GM12878 (cell line): ENCODE data around the gene SIGLEC10. TPM values are rescaled to one million over a fixed set of nuclear protein-coding genes. Genes with fewer than 3 reads are reported as not detected.

Source experiments
- ATAC-seq: fragments of 200-7000 bp; cut with Tn5 transposase; 3 replicates; pipeline ENCODE4 v1.9.1; 2020; ENCODE audit warnings: mild to moderate bottlenecking, moderate library complexity
- BruUV-seq: library from RNA; stranded (reverse); fragments of 400-500 nt; replicated peaks from 2 replicates; lab custom pipeline; 2021; lab: Mats Ljungman, UMichigan
- CTCF ChIA-PET: fragments of 300-600 bp; sonication (Branson Sonifier 250); formaldehyde crosslinking; extraction: SDS; loops from one replicate; lab custom pipeline; 2021; ENCODE audit warnings: inconsistent platforms; lab: Yijun Ruan, JAX
- POLR2A ChIA-PET: fragments of 350-600 bp; formaldehyde crosslinking; extraction: SDS; loops from one replicate; lab custom pipeline; 2021; ENCODE audit warnings: inconsistent platforms; lab: Charles Lee
- RAD21 ChIA-PET: fragments of 300-600 bp; sonication (Branson Sonifier 250); formaldehyde crosslinking; loops from one replicate; lab custom pipeline; 2023; ENCODE audit warnings: antibody characterized with exemption; ENCODE audit not compliant: unreplicated experiment; lab: Charles Lee
- SMC1A ChIA-PET: fragments of 300-600 bp; sonication (Branson Sonifier 250); formaldehyde crosslinking; loops from one replicate; lab custom pipeline; 2023; ENCODE audit not compliant: unreplicated experiment, uncharacterized antibody; lab: Charles Lee
- DNase-seq: peaks from one replicate; pipeline ENCODE4 v3.0.0-alpha.2; 2011; ENCODE audit warnings: low read depth, low spot score
- FAIRE-seq: peaks from 3 replicates; lab custom pipeline; 2011; peaks lifted over from hg19 to GRCh38; lab: Jason Lieb, UNC
- H2AFZ ChIP-seq: 2 replicates; pipeline ENCODE4 v1.6.0; 2011; ENCODE audit warnings: low read depth, low read length, control low read depth; ENCODE audit not compliant: control insufficient read depth
- H3K27ac ChIP-seq: 2 replicates; pipeline ENCODE4 v1.5.1; 2011; ENCODE audit warnings: control low read depth; ENCODE audit not compliant: control insufficient read depth, insufficient read depth
- H3K27me3 ChIP-seq, 2 experiments: replicated peaks in 1 of 2; 2 replicates each; pipeline versions ENCODE4 v1.6.0 to v1.6.1; 2011; ENCODE audit warnings: low read length in 1 of 2; ENCODE audit not compliant: control insufficient read depth in 2 of 2, insufficient read depth in 2 of 2
- H3K36me3 ChIP-seq, 2 experiments: 2 replicates each; pipeline ENCODE4 v1.5.1; 2011; ENCODE audit warnings: low read length in 1 of 2; ENCODE audit not compliant: control insufficient read depth in 2 of 2, insufficient read depth in 2 of 2
- H3K4me1 ChIP-seq: 2 replicates; pipeline ENCODE4 v1.6.1; 2011; ENCODE audit warnings: mild to moderate bottlenecking, low read length, moderate library complexity, mixed read lengths; ENCODE audit not compliant: control insufficient read depth, insufficient read depth
- H3K4me2 ChIP-seq: 2 replicates; pipeline ENCODE4 v1.6.0; 2011; ENCODE audit warnings: control low read depth; ENCODE audit not compliant: control insufficient read depth, insufficient read depth
- H3K4me3 ChIP-seq: fragments of 200-600 bp; sonication (generic); 2 replicates; pipeline ENCODE4 v1.5.1; 2016
- H3K79me2 ChIP-seq: 2 replicates; pipeline ENCODE4 v1.6.0; 2011; ENCODE audit warnings: low read length; ENCODE audit not compliant: control insufficient read depth, insufficient read depth
- H3K9ac ChIP-seq: 2 replicates; pipeline ENCODE4 v1.8.0; 2011; ENCODE audit warnings: low read length, control low read depth, mixed read lengths; ENCODE audit not compliant: control insufficient read depth, insufficient read depth
- H3K9me3 ChIP-seq: replicated peaks from 3 replicates; pipeline ENCODE4 v1.5.1; 2011; ENCODE audit warnings: mild to moderate bottlenecking, low read length; ENCODE audit not compliant: control insufficient read depth, insufficient read depth
- H4K20me1 ChIP-seq: 2 replicates; pipeline ENCODE4 v1.6.0; 2011; ENCODE audit not compliant: control insufficient read depth, insufficient read depth
- EP300 ChIP-seq, 2 experiments: fragments of 150-350 bp in 1 of 2; IDR thresholded peaks; 2 replicates each; pipeline ENCODE4 v1.6.1; 2011 to 2012; ENCODE audit warnings: low read depth in 2 of 2, low read length in 2 of 2, borderline replicate concordance in 1 of 2, improper control_type of control experiment in 1 of 2, inconsistent platforms in 1 of 2; ENCODE audit not compliant: control insufficient read depth in 1 of 2
- EZH2 ChIP-seq: IDR thresholded peaks from 2 replicates; pipeline ENCODE4 v1.6.1; 2012; ENCODE audit warnings: low read depth, mild to moderate bottlenecking, control low read depth, inconsistent platforms, low read length, borderline replicate concordance; ENCODE audit not compliant: control insufficient read depth
- FOXM1 ChIP-seq: IDR thresholded peaks from 2 replicates; pipeline ENCODE4 v1.6.1; 2012; ENCODE audit warnings: low read depth, mild to moderate bottlenecking, inconsistent platforms, low read length, moderate library complexity
- KAT2A ChIP-seq: conservative IDR thresholded peaks from 2 replicates; pipeline ENCODE4 v1.6.1; 2011; ENCODE audit warnings: low read depth, low read length; ENCODE audit not compliant: control insufficient read depth
- POLR2AphosphoS2 ChIP-seq: IDR thresholded peaks from 2 replicates; pipeline ENCODE4 v1.6.1; 2011; ENCODE audit warnings: low read depth, mild to moderate bottlenecking, low read length, improper control_type of control experiment, moderate library complexity
- WGBS: methylation state at CpG from one replicate; pipeline ENCODE4 v1.1.6; 2016; ENCODE audit warnings: low lambda C conversion rate; ENCODE audit not compliant: insufficient replicate concordance, insufficient coverage; ENCODE audit errors: missing lambda C conversion rate; 5-methylcytosine and 5-hydroxymethylcytosine counted together
- in situ Hi-C: fragments of 300-500 bp; cut with MboI; formaldehyde crosslinking; loops from 9 replicates; pipeline ENCODE4 v1.14.3; 2018; ENCODE audit warnings: mixed read lengths
- intact Hi-C: fragments of 100-400 bp; cut with micrococcal nuclease; formaldehyde crosslinking; loops from one replicate; pipeline ENCODE4 v1.14.2; 2022; ENCODE audit not compliant: unreplicated experiment
- polyA plus RNA-seq, 11 experiments: library from polyadenylated mRNA; depleted of rRNA in 4 of 11; unstranded in 6 of 11; stranded (reverse) in 5 of 11; fragments of >200 nt; fragmentation: Nextera tagmentation in 4 of 11; fragmentation: Illumina TruSeq in 1 of 11; extraction: Ambion mirVana in 4 of 11; extraction: Trizol in 1 of 11; gene quantifications; 1 replicate in 1 of 11; 2 replicates in 10 of 11; pipeline versions ENCODE4 v1.2.1 to v1.2.3, GENCODE V29; 2011 to 2016; ENCODE audit warnings: inconsistent platforms in 2 of 11, missing spikeins in 2 of 11, low read depth in 1 of 11
- total RNA-seq, 4 experiments: library from RNA; depleted of rRNA in 3 of 4; stranded (reverse); fragments of >200 nt in 3 of 4; fragmentation: Illumina TruSeq in 1 of 4; extraction: Trizol in 1 of 4; gene quantifications; 2 replicates each; pipeline versions ENCODE4 v1.2.1 to v1.2.3, GENCODE V29; 2013 to 2021

SIGLEC10 gene
- total and polyA plus RNA-seq, 10 of the 15 experiments (the other 5 are each of a cell fraction or from before 2014, with no cell fraction given), result 2.3 to 16.8 (median 7.8) TPM

DNA sequence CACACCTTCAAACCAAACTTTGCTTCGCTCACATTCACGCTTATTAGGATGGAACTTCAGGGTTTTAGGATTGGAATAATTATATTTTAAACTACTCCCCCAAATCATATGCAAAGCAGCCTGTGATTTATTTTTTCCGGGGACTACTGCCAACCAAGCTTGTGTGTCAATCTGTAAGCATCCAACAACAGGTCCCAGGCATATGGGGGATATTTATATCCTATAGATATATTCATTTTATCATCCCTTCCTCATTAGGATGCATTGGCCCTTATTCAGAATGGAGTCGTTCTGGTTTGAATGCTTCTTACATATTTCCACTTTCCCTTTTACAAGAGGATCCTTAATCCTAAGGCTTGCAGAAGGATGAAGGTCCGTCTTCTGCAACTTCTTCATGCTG, 18.2 kb downstream of the SIGLEC10 start:
- Histone ChIP-seq H3K4me1 (peaks cover 14% of the 10 kb centered on the region), H4K20me1 (no peaks in the 10 kb centered on the region), H3K79me2 (peaks cover 5% of the 10 kb centered on the region), H2AFZ (no peak overlapping the region), H3K27ac (no peak overlapping the region), H3K36me3 (no peaks in the 10 kb centered on the region), H3K4me3 (no peak overlapping the region), H3K27me3 (no peaks in the 10 kb centered on the region), H3K9ac (no peak overlapping the region), H3K9me3 (peaks cover 7% of the 10 kb centered on the region), H3K4me2 (no peak overlapping the region)
- POLR2A ChIA-PET, result interaction anchor here (0.8 to 1.2 kb wide), 2 partner anchors 18 to 34 kb away, joined by 3 read pairs; partner anchors contain the start of gene SIGLEC10
- TF ChIP-seq POLR2AphosphoS2 (no peak), EZH2 (no peak), FOXM1 (no peak), EP300 (IDR thresholded peaks at IDR 0.05; ENCODE audit: borderline replicate concordance in 1 of 2, control insufficient read depth in 1 of 2, low read depth in 2 of 2, low read length in 2 of 2) (no peak), KAT2A (no peak)
- in situ Hi-C loops, result loop anchor here (25.0 kb wide), 1 partner anchor 1138 kb away; the partner anchor contains the start of gene ZNF808
- intact Hi-C loops, result no loop called here
- RAD21 ChIA-PET, result interaction anchor here (1.1 to 2.2 kb wide), 3 partner anchors 18 to 305 kb away, joined by 3 to 6 read pairs (median 4); partner anchors contain the start of gene SIGLEC10
- CTCF ChIA-PET, result interaction anchor here (0.8 to 6.0 kb wide), 18 partner anchors 9 to 263 kb away, joined by 3 to 49 read pairs (median 4); partner anchors contain the start of genes SIGLEC10 and VSIG10L
- FAIRE-seq (no peak), DNase-seq (no peak), ATAC-seq (no peak)
- WGBS, result 77% methylated on average over 5 of the region's 5 CpGs
- SMC1A ChIA-PET, result interaction anchor here (0.6 to 6.6 kb wide), 6 partner anchors 9 to 541 kb away, joined by 3 to 43 read pairs (median 4); partner anchors contain the start of genes NKG7 and SIGLEC10
- no TSS peak for BruUV-seq
